ENCODE measurements around the gene ERP44. TPM values are rescaled to one million over a fixed set of nuclear protein-coding genes. Genes with fewer than 3 reads are reported as not detected.

The ERP44 gene
- total RNA-seq, 6 experiments from 2014 or later, result 16.8 to 21.4 (median 18.5) TPM

DNA sequence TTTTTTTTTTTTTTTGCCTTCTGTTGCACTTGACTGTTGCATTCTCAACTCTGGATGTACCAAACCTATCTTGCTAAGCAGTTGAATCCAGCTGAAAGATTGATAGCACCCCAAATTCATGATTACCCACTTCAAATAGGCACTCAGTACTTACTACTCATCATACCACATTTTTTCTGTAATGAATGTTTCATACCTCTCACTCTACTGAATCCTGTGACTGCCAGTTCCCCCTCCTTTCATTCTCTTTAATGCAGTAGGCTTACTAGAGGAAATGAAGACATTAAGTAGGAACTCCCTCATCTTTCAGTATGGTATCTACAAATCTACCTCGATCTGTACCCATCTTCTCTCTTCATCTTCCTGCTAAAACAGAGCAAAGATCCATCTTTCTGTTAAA, 7.1 kb upstream of the ERP44 start:
- ATAC-seq (no peak), DNase-seq (no peak)
- Histone ChIP-seq H3K9me3 (no peaks in the 10 kb centered on the region), H3K27ac (no peak overlapping the region), H3K4me1 (peaks cover 0 to 4% (median 1%) of the 10 kb centered on the region in 4 donors), H3K27me3 (no peaks in the 10 kb centered on the region), H3K4me3 (no peak overlapping the region), H3K36me3 (peaks cover 0 to 37% (median 5%) of the 10 kb centered on the region in 4 donors)
- intact Hi-C loops (cut with DNase I), result no loop called here
- 43% methylated on average over 1 of the region's 1 CpG for WGBS (ENCODE audit: insufficient coverage, low coverage, low lambda C conversion rate, missing lambda C conversion rate)
- TF ChIP-seq CTCF (IDR thresholded peaks at IDR 0.05), result no peak
- TF ChIP-seq POLR2A (IDR thresholded peaks at IDR 0.05), result no peak

DNA sequence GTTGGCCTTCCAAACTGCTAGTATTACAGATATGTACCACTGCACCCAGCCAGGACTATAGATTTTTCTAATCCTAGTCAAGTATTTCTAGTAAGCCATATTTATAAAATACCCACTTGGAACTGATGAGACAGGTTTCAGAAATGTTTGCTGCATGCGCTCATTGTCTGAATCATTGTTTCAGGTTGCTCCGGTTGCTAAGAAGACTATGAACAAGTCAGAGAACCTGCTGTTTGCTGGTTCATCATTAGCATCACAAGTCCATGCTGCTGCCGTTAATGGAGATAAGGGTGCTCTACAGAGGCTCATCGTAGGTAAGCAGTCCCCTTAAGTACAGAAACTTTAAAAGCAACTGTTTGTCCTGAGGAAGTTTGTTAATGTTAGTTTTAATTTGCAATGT, 5.5 kb upstream of the ERP44 start:
- peaks cover 0 to 37% (median 5%) of the 10 kb centered on the region in 4 donors for H3K36me3 ChIP-seq
- intact Hi-C loops (cut with DNase I), result no loop called here

GRCh38 chr9:100101608-100102007, 2.8 kb upstream of the ERP44 start:
- DNase-seq (no peak), ATAC-seq (no peak)
- no peaks in the 10 kb centered on the region for H3K9me3 ChIP-seq
- TF ChIP-seq POLR2A (IDR thresholded peaks at IDR 0.05), result no peak
- no peak for TF ChIP-seq CTCF (IDR thresholded peaks at IDR 0.05)
- no peak overlapping the region for H3K4me3 ChIP-seq
- peaks cover 0 to 28% (median under 1%) of the 10 kb centered on the region in 4 donors for H3K36me3 ChIP-seq
- no peak overlapping the region for H3K27ac ChIP-seq
- 79% methylated on average over 6 of the region's 6 CpGs for WGBS (ENCODE audit: insufficient coverage, low coverage, low lambda C conversion rate, missing lambda C conversion rate)
- H3K4me1 ChIP-seq, result peaks cover 0 to 22% (median 3%) of the 10 kb centered on the region in 4 donors
- no peaks in the 10 kb centered on the region for H3K27me3 ChIP-seq
- intact Hi-C loops (cut with DNase I), result no loop called here

More for the DNA sequence above, 5.5 kb upstream of the ERP44 start:
- whole genome bisulfite sequencing (ENCODE audit: insufficient coverage, low coverage, low lambda C conversion rate, missing lambda C conversion rate), result 94% methylated on average over 4 of the region's 4 CpGs
- no peak overlapping the region for H3K4me3 ChIP-seq
- no peak for DNase-seq
- H3K4me1 ChIP-seq, result peaks cover 0 to 7% (median 0%) of the 10 kb centered on the region in 4 donors
- no peak overlapping the region for H3K27ac ChIP-seq
- TF ChIP-seq POLR2A (IDR thresholded peaks at IDR 0.05) (no peak), CTCF (IDR thresholded peaks at IDR 0.05) (no peak)
- ATAC-seq, result no peak
- no peaks in the 10 kb centered on the region for H3K27me3 ChIP-seq
- no peaks in the 10 kb centered on the region for H3K9me3 ChIP-seq

GRCh38 chr9:100100146-100100667, 1.4 kb upstream of the ERP44 start:
- Histone ChIP-seq H3K36me3 (peaks cover 0 to 15% (median 0%) of the 10 kb centered on the region in 4 donors), H3K4me1 (peaks cover 0 to 36% (median 3%) of the 10 kb centered on the region in 4 donors), H3K4me3 (peak overlapping the region; percentile 84 to 98 (median 95)), H3K9me3 (no peaks in the 10 kb centered on the region), H3K27ac (peak overlapping the region; percentile 71 to 84 (median 79)), H3K27me3 (no peaks in the 10 kb centered on the region)
- no peak for ATAC-seq
- intact Hi-C loops (cut with DNase I), result no loop called here
- DNase-seq, result no peak
- no peak for TF ChIP-seq CTCF (IDR thresholded peaks at IDR 0.05)
- no peak for TF ChIP-seq POLR2A (IDR thresholded peaks at IDR 0.05)
- 18% methylated on average over 2 of the region's 2 CpGs for WGBS (ENCODE audit: insufficient coverage, low coverage, low lambda C conversion rate, missing lambda C conversion rate)

Measured in right lobe of liver (tissue), 6 donors.